Common myeloid progenitor, CD34-positive (primary cell): Measurements from ENCODE around the gene TOMM22.

ENCODE experiments used
- CTCF ChIA-PET: fragments of 350-600 bp; sonication (Branson Sonifier 250); formaldehyde crosslinking; loops from one replicate; lab custom pipeline; 2021; ENCODE audit warnings: antibody characterized with exemption; lab: Charles Lee
- POLR2A ChIA-PET: fragments of 350-600 bp; sonication (Branson Sonifier 250); formaldehyde crosslinking; loops from one replicate; lab custom pipeline; 2021; ENCODE audit warnings: antibody characterized with exemption; lab: Charles Lee
- DNase-seq, 3 donors: peaks; one replicate each; pipeline versions ENCODE4 v3.0.0 to v3.0.0-alpha.2; 2013
- H3K27ac ChIP-seq, 2 experiments: 1 replicate in 1 of 2; 2 replicates in 1 of 2; pipeline ENCODE4 v1.7.0; 2013; ENCODE audit warnings: inconsistent platforms in 2 of 2, low read length in 2 of 2, mild to moderate bottlenecking in 2 of 2, low read depth in 1 of 2, moderate library complexity in 1 of 2; ENCODE audit not compliant: severe bottlenecking in 2 of 2, insufficient read depth in 1 of 2, poor library complexity in 1 of 2
- H3K27me3 ChIP-seq, 5 experiments: replicated peaks in 2 of 5; 1 replicate in 3 of 5; 2 replicates in 2 of 5; pipeline versions ENCODE4 v1.6.1 to v1.7.0; 2013; ENCODE audit warnings: low read length in 4 of 5, mild to moderate bottlenecking in 2 of 5, moderate library complexity in 2 of 5, inconsistent platforms in 1 of 5; ENCODE audit not compliant: insufficient read depth in 5 of 5, control insufficient read depth in 4 of 5
- H3K36me3 ChIP-seq, 4 experiments: 1 replicate in 2 of 4; 2 replicates in 2 of 4; pipeline versions ENCODE4 v1.6.1 to v1.7.0; 2013; ENCODE audit warnings: low read length in 3 of 4, control low read depth in 1 of 4, mild to moderate bottlenecking in 1 of 4; ENCODE audit not compliant: control insufficient read depth in 4 of 4, insufficient read depth in 4 of 4
- H3K4me1 ChIP-seq, 4 experiments: 1 replicate in 3 of 4; 2 replicates in 1 of 4; pipeline versions ENCODE4 v1.6.1 to v1.7.1; 2013; ENCODE audit warnings: low read length in 3 of 4, mild to moderate bottlenecking in 3 of 4, control low read depth in 1 of 4, inconsistent platforms in 1 of 4, moderate library complexity in 1 of 4; ENCODE audit not compliant: control insufficient read depth in 4 of 4, insufficient read depth in 4 of 4; ENCODE audit errors: control extremely low read depth in 1 of 4
- H3K4me3 ChIP-seq, 7 experiments: 1 replicate in 4 of 7; 2 replicates in 3 of 7; pipeline versions ENCODE4 v1.5.1 to v1.7.0; 2013; ENCODE audit warnings: mild to moderate bottlenecking in 7 of 7, low read length in 6 of 7, moderate library complexity in 6 of 7, inconsistent platforms in 2 of 7, low read depth in 2 of 7, control low read depth in 1 of 7; ENCODE audit not compliant: insufficient read depth in 4 of 7, control insufficient read depth in 1 of 7; ENCODE audit errors: extremely low read depth in 1 of 7
- H3K9me3 ChIP-seq, 5 experiments: 1 replicate in 4 of 5; 2 replicates in 1 of 5; pipeline versions ENCODE4 v1.6.1 to v1.7.1; 2013; ENCODE audit warnings: low read length in 4 of 5, mild to moderate bottlenecking in 2 of 5, inconsistent platforms in 1 of 5, low read depth in 1 of 5, moderate library complexity in 1 of 5; ENCODE audit not compliant: control insufficient read depth in 4 of 5, insufficient read depth in 2 of 5; ENCODE audit errors: control extremely low read depth in 1 of 5
- WGBS: methylation state at CpG from one replicate; pipeline ENCODE4 v1.1.5; 2013; ENCODE audit not compliant: insufficient coverage; 5-methylcytosine and 5-hydroxymethylcytosine counted together

TOMM22 gene

GRCh38 chr22:38732251-38732815 lies 50.6 kb downstream of the TOMM22 start:
- Histone ChIP-seq H3K27ac (no peak overlapping the region), H3K27me3 (no peaks in the 10 kb centered on the region), H3K36me3 (peaks cover 14 to 96% (median 72%) of the 10 kb centered on the region in 4 experiments), H3K9me3 (no peaks in the 10 kb centered on the region), H3K4me3 (no peak overlapping the region), H3K4me1 (peaks cover 0 to 12% (median 3%) of the 10 kb centered on the region in 4 experiments)
- 94% methylated on average over 10 of the region's 13 CpGs for WGBS
- DNase-seq: no peak
- ChIA-PET CTCF (interaction anchor here (1.4 to 7.2 kb wide), 6 partner anchors 8 to 33 kb away, joined by 4 to 64 read pairs (median 16); no protein-coding TSS in a partner anchor), POLR2A (interaction anchor here (1.2 to 1.5 kb wide), 2 partner anchors 13 to 36 kb away, joined by 3 read pairs; no protein-coding TSS in a partner anchor)

GRCh38 chr22:38733329-38733723 lies 51.6 kb downstream of the TOMM22 start:
- Histone ChIP-seq H3K9me3 (no peaks in the 10 kb centered on the region), H3K36me3 (peaks cover 12 to 96% (median 71%) of the 10 kb centered on the region in 4 experiments), H3K27ac (no peak overlapping the region), H3K4me1 (peaks cover 0 to 21% (median 3%) of the 10 kb centered on the region in 4 experiments), H3K4me3 (no peak overlapping the region), H3K27me3 (no peaks in the 10 kb centered on the region)
- CTCF ChIA-PET: interaction anchor here (1.0 to 7.2 kb wide), 9 partner anchors 9 to 35 kb away, joined by 3 to 64 read pairs (median 13); no protein-coding TSS in a partner anchor
- 100% methylated on average over 1 of the region's 4 CpGs for WGBS
- POLR2A ChIA-PET: interaction anchor here (1.2 to 1.5 kb wide), 2 partner anchors 14 to 35 kb away, joined by 3 read pairs; no protein-coding TSS in a partner anchor
- DNase-seq: peak in 2 of 3 donors; percentile 43 to 54

- DNase-seq: no peak
- Histone ChIP-seq H3K9me3 (no peaks in the 10 kb centered on the region), H3K4me3 (no peak overlapping the region), H3K36me3 (peaks cover 8 to 96% (median 73%) of the 10 kb centered on the region in 4 experiments), H3K27ac (no peak overlapping the region), H3K4me1 (peaks cover 0 to 21% (median 3%) of the 10 kb centered on the region in 4 experiments), H3K27me3 (no peaks in the 10 kb centered on the region)
- 90% methylated on average over 8 of the region's 8 CpGs for WGBS
- ChIA-PET CTCF (interaction anchor here (0.9 to 7.2 kb wide), 10 partner anchors 9 to 109 kb away, joined by 3 to 64 read pairs (median 9); no protein-coding TSS in a partner anchor), POLR2A (no interaction called here)
These were observed 52.1 kb downstream of the TOMM22 start for GRCh38 chr22:38733724-38734381.

GRCh38 chr22:38734421-38735100 lies 52.8 kb downstream of the TOMM22 start:
- no peak overlapping the region for H3K4me3 ChIP-seq
- 85% methylated on average over 10 of the region's 13 CpGs for WGBS
- ChIA-PET POLR2A (no interaction called here), CTCF (interaction anchor here (0.9 to 7.2 kb wide), 8 partner anchors 8 to 109 kb away, joined by 3 to 64 read pairs (median 13); no protein-coding TSS in a partner anchor)
- peaks cover 8 to 96% (median 72%) of the 10 kb centered on the region in 4 experiments for H3K36me3 ChIP-seq
- H3K9me3 ChIP-seq: no peaks in the 10 kb centered on the region
- no peak for DNase-seq
- H3K4me1 ChIP-seq: peaks cover 0 to 21% (median 3%) of the 10 kb centered on the region in 4 experiments
- H3K27ac ChIP-seq: no peak overlapping the region
- H3K27me3 ChIP-seq: no peaks in the 10 kb centered on the region
